Epithelial cell of proximal tubule (primary cell): Measurements from ENCODE around the gene SDHC. TPM values are rescaled to one million over a fixed set of nuclear protein-coding genes. Genes with fewer than 3 reads are reported as not detected.

Experiments used
- DNase-seq: peaks from one replicate; pipeline ENCODE4 v3.0.0-alpha.2; 2011; ENCODE audit warnings: low read depth
- H3K4me3 ChIP-seq: 2 replicates; pipeline ENCODE4 v1.5.1; 2011; ENCODE audit warnings: low read depth, mild to moderate bottlenecking, low read length
- total RNA-seq: library from RNA; depleted of rRNA; stranded (reverse); fragments of >200 nt; gene quantifications from 2 replicates; pipeline ENCODE4 v1.2.3, GENCODE V29; 2015
- TF ChIP-seq, protein P1 (sequence below): conservative IDR thresholded peaks from 2 replicates; pipeline ENCODE4 v1.5.1; 2012; ENCODE audit warnings: low read depth, mild to moderate bottlenecking, low read length

SDHC gene
- total RNA-seq, 1 donor from 2014 or later, result 15.8 TPM

DNA sequence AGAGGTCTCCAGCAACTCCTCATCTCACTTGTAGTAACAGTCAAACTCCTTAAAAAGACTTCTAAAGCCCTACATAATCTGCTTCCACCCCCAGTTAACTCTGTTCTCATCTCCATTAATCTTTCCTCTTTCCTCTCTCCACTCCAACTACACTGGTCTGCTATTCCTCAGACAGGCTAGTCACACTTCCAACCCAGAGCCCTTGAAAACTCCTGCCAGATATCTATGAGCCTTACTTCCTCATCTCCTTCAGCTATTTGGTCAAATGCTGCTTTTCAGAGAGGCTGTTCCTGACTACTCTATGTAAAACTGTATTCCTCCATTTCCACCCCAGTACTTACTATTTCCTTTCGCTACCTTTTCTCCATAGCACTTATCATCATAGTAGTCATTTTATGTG lies 31.2 kb upstream of the SDHC start:
- DNase-seq, result no peak
- TF ChIP-seq, protein P1, sequence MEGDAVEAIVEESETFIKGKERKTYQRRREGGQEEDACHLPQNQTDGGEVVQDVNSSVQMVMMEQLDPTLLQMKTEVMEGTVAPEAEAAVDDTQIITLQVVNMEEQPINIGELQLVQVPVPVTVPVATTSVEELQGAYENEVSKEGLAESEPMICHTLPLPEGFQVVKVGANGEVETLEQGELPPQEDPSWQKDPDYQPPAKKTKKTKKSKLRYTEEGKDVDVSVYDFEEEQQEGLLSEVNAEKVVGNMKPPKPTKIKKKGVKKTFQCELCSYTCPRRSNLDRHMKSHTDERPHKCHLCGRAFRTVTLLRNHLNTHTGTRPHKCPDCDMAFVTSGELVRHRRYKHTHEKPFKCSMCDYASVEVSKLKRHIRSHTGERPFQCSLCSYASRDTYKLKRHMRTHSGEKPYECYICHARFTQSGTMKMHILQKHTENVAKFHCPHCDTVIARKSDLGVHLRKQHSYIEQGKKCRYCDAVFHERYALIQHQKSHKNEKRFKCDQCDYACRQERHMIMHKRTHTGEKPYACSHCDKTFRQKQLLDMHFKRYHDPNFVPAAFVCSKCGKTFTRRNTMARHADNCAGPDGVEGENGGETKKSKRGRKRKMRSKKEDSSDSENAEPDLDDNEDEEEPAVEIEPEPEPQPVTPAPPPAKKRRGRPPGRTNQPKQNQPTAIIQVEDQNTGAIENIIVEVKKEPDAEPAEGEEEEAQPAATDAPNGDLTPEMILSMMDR, result no peak
- H3K4me3 ChIP-seq, result no peak overlapping the region

DNA sequence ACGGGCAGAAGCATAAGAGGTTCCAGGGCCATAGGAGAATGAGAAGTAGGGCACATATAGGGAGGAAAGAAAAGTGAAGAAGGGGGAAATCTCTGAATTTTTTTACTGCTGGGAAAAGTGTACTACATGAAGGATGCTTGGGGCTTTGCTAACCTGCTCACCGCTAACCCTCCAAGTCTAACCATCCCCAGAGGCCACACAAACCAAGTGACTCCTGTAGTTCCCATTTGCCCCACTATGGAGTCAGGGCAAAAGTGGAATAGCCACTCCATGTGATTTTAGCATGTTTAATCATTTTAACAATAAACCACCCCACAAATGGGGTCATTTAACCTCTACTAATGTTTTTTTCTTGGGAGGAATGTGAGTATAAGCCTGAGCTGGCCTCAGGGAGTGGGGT lies 29.1 kb upstream of the SDHC start:
- TF ChIP-seq, protein P1, result no peak
- no peak overlapping the region for H3K4me3 ChIP-seq
- DNase-seq, result no peak

- TF ChIP-seq, protein P1, result no peak
- no peak for DNase-seq
- no peak overlapping the region for H3K4me3 ChIP-seq
These were observed 28.7 kb upstream of the SDHC start for GRCh38 chr1:161285521-161285920.

DNA sequence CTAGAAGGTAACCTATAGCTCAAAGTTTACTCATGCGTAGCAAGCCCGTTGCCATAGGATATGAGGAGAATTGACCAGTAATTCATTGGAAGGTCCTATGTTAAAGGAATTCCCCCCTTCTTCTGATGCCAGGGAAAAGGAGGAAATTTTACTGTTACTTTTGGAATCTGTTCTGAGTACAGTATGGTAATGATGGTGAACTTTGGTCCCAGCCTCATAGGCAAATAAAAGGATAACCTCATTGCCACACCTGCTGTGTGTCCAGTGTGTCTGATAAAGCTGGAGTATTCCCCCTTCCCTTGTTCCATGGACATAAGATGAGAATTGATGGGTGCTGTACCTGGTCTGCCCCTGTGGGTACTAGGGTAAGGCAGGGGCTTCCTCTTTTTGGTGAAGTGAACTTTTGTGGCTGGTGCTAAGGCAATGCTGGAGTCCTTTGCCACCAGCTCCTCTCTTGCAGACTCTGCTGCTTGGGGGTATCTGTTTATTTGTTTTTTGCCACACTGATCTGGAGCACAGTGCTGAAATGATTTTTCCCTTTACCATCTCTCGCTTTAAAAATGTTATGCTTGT lies 26.6 kb upstream of the SDHC start:
- H3K4me3 ChIP-seq, result no peak overlapping the region
- no peak for DNase-seq
- TF ChIP-seq, protein P1, result no peak

GRCh38 chr1:161290779-161291178 lies 23.4 kb upstream of the SDHC start:
- H3K4me3 ChIP-seq, result no peak overlapping the region
- TF ChIP-seq, protein P1, result no peak
- DNase-seq, result no peak

DNA sequence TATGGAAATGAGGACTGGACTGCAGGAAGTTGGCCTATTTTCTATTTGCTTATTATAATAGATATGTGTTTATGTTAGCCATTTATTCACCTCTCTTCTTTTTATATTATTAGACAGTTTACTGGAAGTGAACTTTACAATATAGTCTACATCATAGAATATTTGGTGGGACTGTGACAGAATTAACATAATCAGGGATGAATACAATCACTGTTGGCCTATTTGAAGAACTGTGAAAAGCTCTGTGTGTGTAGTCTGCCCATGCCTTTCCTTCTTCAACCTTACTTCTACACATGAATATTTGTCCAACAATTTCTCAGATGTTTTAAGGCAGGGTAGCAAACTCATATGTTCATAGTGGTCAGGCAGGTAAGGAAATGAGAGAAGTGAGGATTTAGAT lies 16.8 kb upstream of the SDHC start:
- no peak for DNase-seq
- no peak overlapping the region for H3K4me3 ChIP-seq
- TF ChIP-seq, protein P1, result no peak

GRCh38 chr1:161298116-161298515 lies 16.1 kb upstream of the SDHC start:
- no peak overlapping the region for H3K4me3 ChIP-seq
- no peak for DNase-seq
- TF ChIP-seq, protein P1, result no peak
